ENCODE data around the gene COL24A1.
"Not testable (repeated sequence)": the region's sequence is repeated elsewhere in the genome, so short reads cannot be mapped to it uniquely, and the experiment has no call there.

COL24A1 gene

GRCh38 chr1:86105533-86105866 is 51.1 kb downstream of the COL24A1 start:
- H3K9me3 ChIP-seq (ENCODE audit: insufficient read depth, low read depth, low read length): no peaks in the 10 kb centered on the region
- no peak overlapping the region for H3K9ac ChIP-seq (ENCODE audit: low read depth, low read length)
- H3K4me1 ChIP-seq (ENCODE audit: insufficient read depth, low read length): no peaks in the 10 kb centered on the region; the same call in 1 of the 2 replicates
- no peaks in the 10 kb centered on the region for H3K36me3 ChIP-seq (ENCODE audit: insufficient read depth, low read depth, low read length)
- H3K27ac ChIP-seq (ENCODE audit: low read length): no peak overlapping the region
- H3K4me3 ChIP-seq (ENCODE audit: low read length): no peak overlapping the region
- no peaks in the 10 kb centered on the region for H3K27me3 ChIP-seq (ENCODE audit: insufficient read depth, low read length)

- no peaks in the 10 kb centered on the region for H3K36me3 ChIP-seq (ENCODE audit: insufficient read depth, low read depth, low read length)
- H3K4me3 ChIP-seq (ENCODE audit: low read length): no peak overlapping the region
- H3K4me1 ChIP-seq (ENCODE audit: insufficient read depth, low read length): no peaks in the 10 kb centered on the region; the same call in 1 of the 2 replicates
- H3K9me3 ChIP-seq (ENCODE audit: insufficient read depth, low read depth, low read length): no peaks in the 10 kb centered on the region
- H3K9ac ChIP-seq (ENCODE audit: low read depth, low read length): no peak overlapping the region
- no peak overlapping the region for H3K27ac ChIP-seq (ENCODE audit: low read length)
- no peaks in the 10 kb centered on the region for H3K27me3 ChIP-seq (ENCODE audit: insufficient read depth, low read length)
These were observed 51.7 kb downstream of the COL24A1 start for GRCh38 chr1:86104606-86105532.

- no peaks in the 10 kb centered on the region; the same call in 1 of the 2 replicates for H3K4me1 ChIP-seq (ENCODE audit: insufficient read depth, low read length)
- H3K9ac ChIP-seq (ENCODE audit: low read depth, low read length): no peak overlapping the region
- H3K36me3 ChIP-seq (ENCODE audit: insufficient read depth, low read depth, low read length): no peaks in the 10 kb centered on the region
- no peaks in the 10 kb centered on the region for H3K9me3 ChIP-seq (ENCODE audit: insufficient read depth, low read depth, low read length)
- H3K4me3 ChIP-seq (ENCODE audit: low read length): no peak overlapping the region
- H3K27me3 ChIP-seq (ENCODE audit: insufficient read depth, low read length): no peaks in the 10 kb centered on the region
- no peak overlapping the region for H3K27ac ChIP-seq (ENCODE audit: low read length)
These were observed 55.0 kb downstream of the COL24A1 start for GRCh38 chr1:86101616-86102015.

- Histone ChIP-seq H3K27me3 (ENCODE audit: insufficient read depth, low read length) (no peaks in the 10 kb centered on the region), H3K9me3 (ENCODE audit: insufficient read depth, low read depth, low read length) (no peaks in the 10 kb centered on the region), H3K4me1 (ENCODE audit: insufficient read depth, low read length) (no peaks in the 10 kb centered on the region; the same call in 1 of the 2 replicates), H3K27ac (ENCODE audit: low read length) (no peak overlapping the region), H3K4me3 (ENCODE audit: low read length) (no peak overlapping the region), H3K36me3 (ENCODE audit: insufficient read depth, low read depth, low read length) (no peaks in the 10 kb centered on the region), H3K9ac (ENCODE audit: low read depth, low read length) (no peak overlapping the region)
These were observed 56.2 kb downstream of the COL24A1 start for GRCh38 chr1:86100401-86100800.

GRCh38 chr1:86089765-86090164 is 66.8 kb downstream of the COL24A1 start:
- no peak overlapping the region for H3K4me3 ChIP-seq (ENCODE audit: low read length)
- H3K27ac ChIP-seq (ENCODE audit: low read length): no peak overlapping the region

GRCh38 chr1:86085741-86086409 is 70.7 kb downstream of the COL24A1 start:
- H3K36me3 ChIP-seq (ENCODE audit: insufficient read depth, low read depth, low read length): no peaks in the 10 kb centered on the region
- no peaks in the 10 kb centered on the region for H3K27me3 ChIP-seq (ENCODE audit: insufficient read depth, low read length)
- no peak overlapping the region for H3K4me3 ChIP-seq (ENCODE audit: low read length)
- no peak overlapping the region for H3K27ac ChIP-seq (ENCODE audit: low read length)
- no peaks in the 10 kb centered on the region for H3K4me1 ChIP-seq (ENCODE audit: insufficient read depth, low read length)
- H3K9me3 ChIP-seq (ENCODE audit: insufficient read depth, low read depth, low read length): no peaks in the 10 kb centered on the region
- no peak overlapping the region for H3K9ac ChIP-seq (ENCODE audit: low read depth, low read length)

More at GRCh38 chr1:86089765-86090164, 66.8 kb downstream of the COL24A1 start:
- Histone ChIP-seq H3K36me3 (ENCODE audit: insufficient read depth, low read depth, low read length) (no peaks in the 10 kb centered on the region), H3K27me3 (ENCODE audit: insufficient read depth, low read length) (no peaks in the 10 kb centered on the region), H3K4me1 (ENCODE audit: insufficient read depth, low read length) (no peaks in the 10 kb centered on the region), H3K9ac (ENCODE audit: low read depth, low read length) (no peak overlapping the region), H3K9me3 (ENCODE audit: insufficient read depth, low read depth, low read length) (no peaks in the 10 kb centered on the region)

- no peak overlapping the region for H3K27ac ChIP-seq (ENCODE audit: low read length)
- H3K4me3 ChIP-seq (ENCODE audit: low read length): no peak overlapping the region
- no peaks in the 10 kb centered on the region for H3K4me1 ChIP-seq (ENCODE audit: insufficient read depth, low read length)
- H3K9ac ChIP-seq (ENCODE audit: low read depth, low read length): no peak overlapping the region
- H3K9me3 ChIP-seq (ENCODE audit: insufficient read depth, low read depth, low read length): no peaks in the 10 kb centered on the region
- no peaks in the 10 kb centered on the region for H3K36me3 ChIP-seq (ENCODE audit: insufficient read depth, low read depth, low read length)
- no peaks in the 10 kb centered on the region for H3K27me3 ChIP-seq (ENCODE audit: insufficient read depth, low read length)
These were observed 71.6 kb downstream of the COL24A1 start for GRCh38 chr1:86084998-86085397.

GRCh38 chr1:86082183-86082582 is 74.4 kb downstream of the COL24A1 start:
- Histone ChIP-seq H3K4me3 (ENCODE audit: low read length) (no peak overlapping the region), H3K27ac (ENCODE audit: low read length) (no peak overlapping the region), H3K27me3 (ENCODE audit: insufficient read depth, low read length) (no peaks in the 10 kb centered on the region), H3K36me3 (ENCODE audit: insufficient read depth, low read depth, low read length) (no peaks in the 10 kb centered on the region), H3K4me1 (ENCODE audit: insufficient read depth, low read length) (no peaks in the 10 kb centered on the region), H3K9me3 (ENCODE audit: insufficient read depth, low read depth, low read length) (no peaks in the 10 kb centered on the region), H3K9ac (ENCODE audit: low read depth, low read length) (no peak overlapping the region)

GRCh38 chr1:86072474-86072873 is 84.1 kb downstream of the COL24A1 start:
- not testable (repeated sequence) for H3K27me3 ChIP-seq (ENCODE audit: insufficient read depth, low read length); H3K36me3 ChIP-seq (ENCODE audit: insufficient read depth, low read depth, low read length); H3K27ac ChIP-seq (ENCODE audit: low read length); H3K9ac ChIP-seq (ENCODE audit: low read depth, low read length); H3K4me3 ChIP-seq (ENCODE audit: low read length); H3K4me1 ChIP-seq (ENCODE audit: insufficient read depth, low read length); H3K9me3 ChIP-seq (ENCODE audit: insufficient read depth, low read depth, low read length)

- H3K27me3 ChIP-seq (ENCODE audit: insufficient read depth, low read length); H3K36me3 ChIP-seq (ENCODE audit: insufficient read depth, low read depth, low read length); H3K27ac ChIP-seq (ENCODE audit: low read length); H3K4me1 ChIP-seq (ENCODE audit: insufficient read depth, low read length); H3K4me3 ChIP-seq (ENCODE audit: low read length); H3K9me3 ChIP-seq (ENCODE audit: insufficient read depth, low read depth, low read length); H3K9ac ChIP-seq (ENCODE audit: low read depth, low read length): not testable (repeated sequence)
These were observed 84.7 kb downstream of the COL24A1 start for GRCh38 chr1:86071870-86072269.

- Histone ChIP-seq H3K9ac (ENCODE audit: low read depth, low read length) (no peak overlapping the region), H3K27me3 (ENCODE audit: insufficient read depth, low read length) (no peaks in the 10 kb centered on the region), H3K36me3 (ENCODE audit: insufficient read depth, low read depth, low read length) (no peaks in the 10 kb centered on the region), H3K27ac (ENCODE audit: low read length) (no peak overlapping the region), H3K4me1 (ENCODE audit: insufficient read depth, low read length) (peaks cover 8% of the 10 kb centered on the region; the same call in 1 of the 2 replicates), H3K4me3 (ENCODE audit: low read length) (no peak overlapping the region), H3K9me3 (ENCODE audit: insufficient read depth, low read depth, low read length) (no peaks in the 10 kb centered on the region)
These were observed 86.8 kb downstream of the COL24A1 start for GRCh38 chr1:86069757-86070145.
